Activated gamma-delta T cell treated with Interleukin-2 at 50 U/mL for 16 hours (primary cell): ENCODE measurements around the gene CYP46A1.

ENCODE experiments used
- DNase-seq: peaks from one replicate; pipeline ENCODE4 v3.0.0-alpha.2; 2020

The CYP46A1 gene

GRCh38 chr14:99690636-99691035 is 6.5 kb downstream of the CYP46A1 start:
- no peak for DNase-seq

- DNase-seq, result no peak
Observed at GRCh38 chr14:99691111-99691885, 7.2 kb downstream of the CYP46A1 start.

- DNase-seq, result no peak
Observed at GRCh38 chr14:99693918-99694317, 9.8 kb downstream of the CYP46A1 start.

- DNase-seq, result no peak
Observed at GRCh38 chr14:99696929-99697328, 12.8 kb downstream of the CYP46A1 start.

GRCh38 chr14:99698236-99698635 is 14.1 kb downstream of the CYP46A1 start:
- DNase-seq, result no peak

GRCh38 chr14:99698642-99699041 is 14.5 kb downstream of the CYP46A1 start:
- no peak for DNase-seq

- no peak for DNase-seq
Observed at GRCh38 chr14:99699085-99699760, 15.1 kb downstream of the CYP46A1 start.

- DNase-seq, result no peak
Observed at GRCh38 chr14:99699861-99700260, 15.8 kb downstream of the CYP46A1 start.

- no peak for DNase-seq
Observed at GRCh38 chr14:99700379-99700778, 16.3 kb downstream of the CYP46A1 start.

- DNase-seq, result no peak
Observed at GRCh38 chr14:99701260-99701659, 17.2 kb downstream of the CYP46A1 start.

- no peak for DNase-seq
Observed at GRCh38 chr14:99702115-99702514, 18.0 kb downstream of the CYP46A1 start.

GRCh38 chr14:99703381-99703780 is 19.3 kb downstream of the CYP46A1 start:
- DNase-seq, result no peak

- DNase-seq, result no peak
Observed at GRCh38 chr14:99704037-99704436, 19.9 kb downstream of the CYP46A1 start.

GRCh38 chr14:99706107-99706900 is 22.2 kb downstream of the CYP46A1 start:
- DNase-seq, result no peak

GRCh38 chr14:99707420-99707819 is 23.3 kb downstream of the CYP46A1 start:
- DNase-seq, result no peak

- DNase-seq, result no peak
Observed at GRCh38 chr14:99707921-99708320, 23.8 kb downstream of the CYP46A1 start.

- DNase-seq, result no peak
Observed at GRCh38 chr14:99708449-99708848, 24.4 kb downstream of the CYP46A1 start.

- DNase-seq, result no peak
Observed at GRCh38 chr14:99713972-99714371, 29.9 kb downstream of the CYP46A1 start.

- no peak for DNase-seq
Observed at GRCh38 chr14:99715266-99716000, 31.3 kb downstream of the CYP46A1 start.

- DNase-seq, result no peak
Observed at GRCh38 chr14:99716091-99716849, 32.2 kb downstream of the CYP46A1 start.

GRCh38 chr14:99716850-99717681 is 33.0 kb downstream of the CYP46A1 start:
- no peak for DNase-seq
